GM12872 (cell line): Measurements from ENCODE around the gene STX19.

Experiments used
- CTCF ChIP-seq: IDR thresholded peaks from 3 replicates; pipeline ENCODE4 v1.5.1; 2011; ENCODE audit warnings: low read depth, mild to moderate bottlenecking, low read length, moderate library complexity; ENCODE audit not compliant: insufficient read depth

The STX19 gene

DNA sequence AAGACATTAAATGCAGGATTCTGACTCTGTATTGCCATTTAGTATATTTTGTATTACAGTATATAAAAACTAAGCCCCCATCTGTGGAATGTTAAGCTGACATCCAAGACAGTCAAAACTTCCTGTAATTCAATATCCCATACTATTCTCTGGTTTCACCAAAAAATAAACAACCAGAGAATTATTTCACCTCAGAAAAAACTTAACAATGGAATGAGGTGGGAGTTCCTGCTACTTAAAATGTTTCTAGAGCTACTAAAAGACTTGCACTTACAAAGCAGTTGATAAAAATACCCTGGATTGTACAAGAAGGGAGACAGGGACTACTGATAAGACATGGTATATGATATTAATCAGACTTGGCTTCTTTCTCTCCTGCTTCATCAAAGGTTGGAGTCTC lies 40.1 kb downstream of the STX19 start:
- TF ChIP-seq CTCF: no peak

GRCh38 chr3:93984618-93985017 lies 43.8 kb downstream of the STX19 start:
- no peak for TF ChIP-seq CTCF

DNA sequence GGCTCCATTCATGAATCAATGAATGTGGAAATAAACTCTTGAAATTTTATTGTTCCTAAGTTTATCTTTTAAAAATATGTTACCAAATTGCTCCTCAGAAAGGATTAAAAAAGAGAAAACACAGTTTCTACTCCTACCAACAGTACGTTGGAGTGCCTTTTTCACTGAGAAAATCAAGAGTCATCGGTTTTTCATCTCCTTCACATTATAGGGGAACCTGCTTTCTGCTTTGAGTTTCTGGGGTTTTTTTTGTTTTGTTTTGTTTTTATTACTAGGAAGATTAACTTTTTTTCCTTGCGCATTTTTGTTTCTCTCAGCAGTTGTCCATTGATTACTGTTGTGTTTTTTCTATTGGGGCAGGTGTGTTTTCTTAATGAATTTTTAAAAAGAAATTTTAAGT lies 45.0 kb downstream of the STX19 start:
- no peak for TF ChIP-seq CTCF

- TF ChIP-seq CTCF: no peak
These were observed 46.7 kb downstream of the STX19 start for GRCh38 chr3:93981649-93982048.

DNA sequence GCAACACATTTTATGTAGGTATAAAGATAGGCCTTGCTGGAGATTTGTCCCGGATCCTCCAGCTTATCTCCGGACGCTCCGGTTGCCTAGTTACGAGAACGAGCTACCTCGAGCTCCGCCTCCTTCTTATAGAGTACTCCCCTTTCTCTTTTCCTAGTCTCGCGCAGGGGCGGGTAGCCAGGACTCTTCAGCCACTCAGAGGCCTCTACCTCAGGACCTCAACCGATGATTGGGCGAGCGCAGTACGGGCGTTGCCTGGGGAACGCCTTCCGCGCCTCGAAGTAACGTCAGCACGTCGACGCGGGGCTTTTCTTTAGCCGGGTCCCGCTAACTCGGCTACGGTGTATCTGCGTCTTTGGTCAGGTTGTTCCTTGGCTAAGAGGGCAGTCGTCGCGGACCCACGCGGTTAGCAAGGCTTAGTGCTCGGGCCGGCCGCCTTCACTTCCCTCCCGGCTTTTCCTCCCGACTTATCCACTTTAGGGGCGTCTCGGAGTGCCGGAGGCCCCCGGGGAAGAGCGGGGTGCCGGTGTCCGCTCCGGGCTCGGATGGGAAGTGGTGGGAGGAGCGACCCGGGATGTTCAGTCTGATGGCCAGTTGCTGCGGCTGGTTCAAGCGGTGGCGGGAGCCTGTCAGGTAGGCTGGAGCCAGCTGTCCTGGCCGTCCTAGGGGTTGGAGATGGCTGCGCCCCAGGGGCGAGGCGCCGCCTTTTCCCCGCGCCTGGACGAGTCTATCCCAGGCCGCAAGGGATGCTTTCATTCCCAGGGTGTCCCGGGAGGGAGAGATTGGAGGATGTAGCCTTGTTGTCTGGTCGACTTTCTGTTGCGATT lies 48.3 kb downstream of the STX19 start, which contains the start of gene ARL13B:
ARL13B (plus strand) TSS at position 306 of the 827 bp plus-strand sequence; CDS start at position 575, 269 bp downstream.
- TF ChIP-seq CTCF: no peak

DNA sequence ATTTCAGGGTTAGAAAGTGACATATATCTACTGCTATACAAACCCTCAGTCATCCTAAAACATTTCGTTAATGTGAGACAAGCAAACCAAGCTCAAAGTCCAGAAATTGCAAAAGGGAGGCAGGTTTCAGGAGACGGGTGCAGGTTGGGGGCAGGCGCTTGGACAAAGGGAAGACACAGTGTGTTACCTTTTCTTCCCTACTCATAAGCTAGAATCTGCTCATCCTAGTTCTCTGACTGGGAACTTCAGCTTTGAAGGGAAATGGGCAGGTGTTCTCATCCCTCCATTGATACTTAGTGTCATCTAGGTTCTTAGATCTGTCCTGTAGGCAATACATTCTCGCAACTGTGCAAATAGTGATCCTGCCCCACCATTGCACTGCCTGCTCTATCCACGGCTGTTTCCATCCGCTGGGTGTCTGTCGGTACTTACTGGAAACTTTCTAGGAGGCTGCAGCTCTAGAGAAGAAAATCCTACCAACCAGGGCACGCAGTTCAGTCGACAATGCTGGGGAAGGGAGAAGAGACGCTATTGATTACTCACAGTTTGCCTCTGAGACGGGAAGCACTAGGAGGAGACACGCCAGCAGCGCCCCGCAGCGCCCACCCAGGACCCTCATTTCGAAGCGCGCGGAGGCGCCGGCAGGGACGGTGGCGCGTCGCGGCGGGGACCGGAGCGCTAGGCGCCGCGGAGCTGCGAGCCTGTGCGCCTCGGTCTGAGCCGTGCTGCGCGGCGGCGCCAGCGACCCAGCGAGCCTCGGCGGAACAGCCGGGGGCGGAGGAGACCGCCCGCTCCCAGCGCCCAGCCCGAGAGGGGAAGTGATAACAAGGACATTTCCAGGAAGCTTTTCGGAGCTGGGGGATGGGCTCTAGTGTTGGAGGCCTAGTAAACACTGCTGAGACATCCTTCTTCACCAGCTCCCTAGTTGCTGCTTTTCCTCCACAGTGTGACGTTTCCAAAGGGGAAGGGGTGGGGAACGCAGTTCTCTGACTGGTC lies 55.0 kb downstream of the STX19 start, which contains the start of gene PROS1:
PROS1 (minus strand) TSS at position 766 of the 996 bp plus-strand sequence; CDS start at position 619, 147 bp downstream.
- no peak for TF ChIP-seq CTCF

DNA sequence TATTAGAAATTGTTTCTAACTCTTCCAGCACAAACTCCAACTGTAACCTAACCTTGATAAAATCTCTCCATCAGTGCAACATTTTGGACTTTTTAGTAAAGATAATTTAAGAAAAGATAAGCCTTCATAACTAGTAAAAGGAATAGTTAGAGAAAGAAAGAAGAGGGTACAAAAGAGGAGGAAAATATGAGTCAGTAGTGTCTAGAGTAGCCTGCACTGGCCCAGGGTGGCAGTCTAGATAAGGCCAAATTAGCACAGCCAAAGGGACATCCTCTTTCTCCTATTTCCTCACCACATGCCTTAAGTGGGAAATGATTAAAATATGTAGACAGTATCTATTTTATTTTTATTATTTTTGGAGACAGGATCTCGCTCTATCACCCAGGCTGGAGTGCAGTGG lies 58.4 kb downstream of the STX19 start:
- TF ChIP-seq CTCF: no peak
